Fibroblast of skin of right quadriceps (primary cell): Measurements from ENCODE around the gene RPL32.

Experiments used
- DNase-seq: peaks from one replicate; pipeline ENCODE4 v3.0.0-alpha.2; 2013

Gene RPL32

DNA sequence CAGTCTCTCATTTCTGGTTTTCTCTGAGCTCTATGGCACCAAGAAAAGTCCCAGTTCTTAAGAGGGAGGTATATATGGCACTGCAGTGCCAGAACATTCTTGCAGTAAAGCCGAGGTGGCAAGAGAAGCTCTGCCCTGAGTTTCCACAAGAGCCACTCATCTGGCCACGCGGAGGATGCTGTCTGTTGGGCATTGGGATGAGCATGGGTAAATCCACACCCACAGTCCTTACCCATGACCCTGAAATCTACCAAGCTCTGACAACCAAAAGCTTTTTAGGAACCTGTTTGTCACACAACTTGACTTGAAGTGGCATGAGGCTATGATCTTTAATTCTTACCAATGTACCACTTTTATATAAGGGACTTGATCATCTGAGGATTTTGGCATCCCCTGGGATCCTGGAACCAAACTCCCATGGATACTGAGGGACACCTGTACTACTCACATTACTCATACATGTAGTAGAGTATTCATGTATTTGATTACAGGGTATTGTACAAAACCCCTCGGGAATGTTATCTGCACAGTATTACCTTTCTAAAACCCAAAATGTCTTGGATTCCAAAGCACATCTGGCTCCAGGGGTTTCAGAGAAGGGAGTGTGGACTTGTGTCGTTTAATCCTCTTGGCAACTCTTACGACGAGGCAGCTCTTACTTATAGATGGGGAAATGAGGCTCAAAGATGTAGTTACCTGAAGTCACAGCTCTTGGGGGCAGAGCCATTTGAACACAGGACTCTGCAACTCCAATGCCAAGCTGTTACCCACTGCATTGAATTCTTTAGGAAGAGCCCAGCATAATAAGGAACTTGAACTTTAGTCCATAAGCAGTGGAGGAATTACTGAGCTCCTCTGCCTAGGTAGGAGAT, 8.8 kb downstream of the RPL32 start:
- no peak for DNase-seq

DNA sequence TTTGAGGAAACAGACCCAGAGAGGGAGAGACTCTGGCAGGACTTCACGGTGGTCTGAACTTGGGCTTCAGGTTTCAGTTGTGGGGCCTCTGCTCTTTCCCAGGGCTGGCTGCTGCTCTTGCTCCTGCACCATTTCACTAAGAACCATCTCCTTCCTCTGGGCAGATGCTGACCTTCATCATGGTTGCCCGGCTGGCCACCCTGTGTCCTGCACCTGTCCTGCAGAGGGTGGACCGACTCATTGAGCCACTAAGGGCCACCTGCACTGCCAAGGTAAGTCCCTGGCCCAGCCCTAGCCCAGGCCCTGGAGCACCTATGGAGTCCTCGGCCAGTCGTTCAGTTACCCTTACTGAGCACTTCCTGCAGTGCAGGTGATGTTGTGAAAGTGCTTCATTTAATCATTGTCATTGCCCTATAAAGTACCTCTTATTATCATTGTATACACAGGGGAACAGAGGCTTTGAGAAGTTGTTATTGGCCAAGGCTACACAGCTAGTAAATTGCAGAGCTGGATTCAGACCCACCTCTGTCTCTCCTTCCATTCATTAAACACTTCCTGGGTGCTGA, 10.0 kb downstream of the RPL32 start:
- no peak for DNase-seq

DNA sequence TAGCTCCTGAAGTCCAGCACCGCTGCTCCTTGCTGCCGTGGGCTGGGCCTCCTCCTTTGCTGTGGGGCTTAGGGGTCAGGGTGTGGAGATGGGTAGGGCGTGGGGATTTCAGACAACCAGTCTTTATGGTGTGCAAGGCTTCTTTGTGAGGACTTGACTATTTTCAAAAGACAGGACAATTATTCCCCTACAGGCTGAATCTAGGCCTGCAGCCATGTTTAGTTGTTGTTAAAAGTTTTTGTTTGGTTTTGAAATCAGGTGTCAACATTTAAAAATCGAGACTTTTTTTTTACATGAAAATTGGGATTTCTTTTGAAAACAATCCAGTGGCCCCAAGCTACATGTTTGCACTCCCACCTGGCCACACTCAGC, 10.6 kb downstream of the RPL32 start:
- no peak for DNase-seq

DNA sequence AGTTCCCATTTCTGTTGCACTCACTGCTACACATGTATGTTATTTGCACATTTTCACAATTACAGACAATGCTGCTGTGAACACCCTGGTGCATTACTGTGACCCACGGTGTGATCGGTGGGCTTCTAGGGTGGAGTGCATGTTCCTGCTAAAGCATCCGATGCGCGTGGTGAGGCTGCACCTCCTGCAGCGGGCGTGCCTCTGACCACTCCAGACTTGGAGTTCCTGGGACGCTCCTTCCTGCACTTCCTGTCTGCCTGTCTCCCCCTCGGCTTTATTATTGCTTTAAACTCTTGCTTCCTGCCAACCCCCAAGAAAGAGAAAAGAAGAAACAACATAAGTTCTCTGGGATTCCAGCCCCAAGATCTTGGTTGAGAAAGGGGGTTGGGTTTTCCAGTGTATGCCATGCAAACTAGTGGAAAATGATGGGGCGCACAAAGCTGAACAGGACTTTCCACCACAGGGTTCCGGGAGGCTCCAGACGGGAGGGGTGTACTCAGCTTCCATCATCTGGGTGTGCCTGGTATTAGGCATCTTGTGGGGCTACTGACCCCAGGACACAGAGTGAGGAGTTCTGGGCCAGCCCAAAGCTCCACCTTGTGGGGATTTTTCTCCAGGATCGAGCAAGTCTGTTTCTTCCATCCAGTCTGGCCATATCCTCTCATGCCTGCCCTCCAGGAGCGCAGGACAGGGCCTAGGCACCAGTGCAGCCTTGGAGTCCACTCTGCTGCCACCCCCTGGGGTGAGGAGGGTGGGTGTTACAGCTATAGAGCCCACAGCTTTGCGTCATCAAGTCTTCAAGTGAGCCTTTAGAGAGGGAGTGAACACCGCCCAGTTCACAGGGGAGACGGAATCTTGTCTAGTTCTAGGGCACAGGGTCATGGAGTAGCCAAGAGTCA, 11.2 kb downstream of the RPL32 start:
- DNase-seq, result no peak

DNA sequence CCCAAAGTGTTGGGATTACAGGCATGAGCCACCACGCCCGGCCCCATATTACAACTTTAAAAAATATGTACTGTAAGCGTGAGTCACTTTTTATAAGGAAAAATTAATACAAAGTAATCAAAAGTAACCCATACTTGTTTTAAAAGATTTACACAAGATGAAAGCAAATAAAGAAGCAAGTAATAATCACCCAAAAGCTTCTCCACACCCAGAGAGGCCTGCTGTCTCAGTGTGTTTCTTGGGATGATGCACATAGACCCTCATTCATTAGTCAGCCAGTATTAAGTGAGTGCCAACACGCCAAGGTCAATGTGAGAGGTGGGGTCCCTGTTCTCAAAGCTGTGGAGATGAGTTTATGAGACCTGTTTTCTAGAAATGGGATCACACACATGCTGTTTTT, 12.0 kb downstream of the RPL32 start:
- no peak for DNase-seq

DNA sequence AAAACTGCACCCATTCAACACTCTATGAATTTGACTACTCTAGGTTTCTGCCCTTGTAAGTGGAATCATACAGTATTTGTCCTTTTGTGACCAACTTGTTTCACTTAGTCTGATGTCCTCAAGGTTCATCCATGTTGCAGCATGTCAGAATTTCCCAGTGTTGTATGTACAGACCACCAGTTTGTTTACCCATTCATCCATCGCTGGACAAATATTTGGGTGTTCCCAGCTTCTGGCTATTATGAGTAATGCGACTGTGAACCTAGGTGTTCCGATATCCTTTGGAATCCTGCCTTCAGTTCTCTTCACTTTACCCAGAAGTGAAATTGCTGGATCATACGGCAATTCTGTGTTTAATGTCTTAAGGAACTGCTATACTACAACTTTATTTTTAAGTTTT, 12.6 kb downstream of the RPL32 start:
- DNase-seq, result no peak

DNA sequence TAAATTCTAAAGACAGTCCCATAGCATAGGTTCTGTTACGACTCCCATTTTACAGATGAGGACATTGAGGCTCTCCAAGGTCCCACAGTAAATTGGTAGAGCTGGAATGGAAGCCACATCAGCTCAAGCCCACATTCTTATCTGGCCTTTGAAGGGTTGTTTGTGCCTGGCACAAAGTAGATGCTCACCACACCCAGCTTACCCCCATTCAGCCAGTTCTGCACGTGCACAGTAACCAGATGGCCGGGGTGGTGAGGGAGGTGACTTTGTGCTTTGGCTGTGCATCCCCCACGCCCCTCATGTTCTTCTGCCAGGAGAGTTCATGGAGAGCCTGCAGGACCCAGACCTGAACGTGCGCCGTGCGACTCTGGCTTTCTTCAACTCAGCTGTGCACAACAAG, 16.2 kb downstream of the RPL32 start:
- DNase-seq, result no peak

DNA sequence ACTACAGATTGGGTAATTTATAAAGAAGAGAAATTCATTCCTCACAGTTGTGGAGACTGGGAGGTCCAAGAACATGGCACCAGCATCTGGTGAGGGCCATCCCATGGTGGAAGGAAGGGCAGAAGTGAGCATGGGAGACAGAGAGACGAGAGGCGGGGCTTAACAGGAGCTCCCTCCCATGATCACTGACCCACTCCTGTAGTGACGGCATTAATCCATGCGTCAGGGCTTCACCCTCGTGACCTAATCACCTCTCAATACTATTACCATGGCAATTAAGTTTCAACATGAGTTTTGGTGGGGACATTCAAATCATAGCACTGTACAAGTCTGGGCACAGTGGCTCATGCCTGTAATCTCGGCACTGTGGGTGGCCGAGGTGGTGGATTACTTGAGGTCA, 17.1 kb downstream of the RPL32 start:
- DNase-seq, result no peak

DNA sequence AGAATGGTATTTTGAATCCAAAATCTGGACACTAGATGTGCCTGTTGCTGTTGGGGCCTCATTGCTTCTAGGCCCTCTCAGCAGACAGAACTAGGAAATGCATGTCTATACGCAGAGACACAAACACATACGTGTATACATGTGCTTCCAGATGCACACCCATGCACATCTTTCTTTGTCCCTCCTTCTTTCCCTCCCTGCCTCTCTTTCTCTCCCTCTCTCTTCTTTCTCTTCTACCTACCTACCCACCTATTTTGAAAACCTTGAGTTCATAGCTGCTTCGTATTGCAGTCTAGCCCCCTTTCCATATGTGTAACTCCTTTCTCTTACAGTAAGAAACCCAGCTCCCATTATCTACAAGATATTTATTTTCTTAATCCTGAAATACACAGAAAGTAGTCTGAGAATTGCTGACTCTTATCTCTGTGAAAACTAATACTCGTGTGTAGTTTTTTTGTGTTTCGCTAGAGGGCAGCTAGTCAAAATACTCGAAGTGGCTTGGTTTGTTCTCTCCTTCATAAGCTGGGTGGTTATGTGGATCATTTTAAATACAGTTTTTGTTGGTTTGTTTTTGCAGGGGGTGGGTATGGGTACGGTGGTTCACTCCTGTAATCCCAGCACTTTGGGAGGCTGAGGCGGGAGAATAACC, 18.5 kb downstream of the RPL32 start:
- DNase-seq, result no peak

DNA sequence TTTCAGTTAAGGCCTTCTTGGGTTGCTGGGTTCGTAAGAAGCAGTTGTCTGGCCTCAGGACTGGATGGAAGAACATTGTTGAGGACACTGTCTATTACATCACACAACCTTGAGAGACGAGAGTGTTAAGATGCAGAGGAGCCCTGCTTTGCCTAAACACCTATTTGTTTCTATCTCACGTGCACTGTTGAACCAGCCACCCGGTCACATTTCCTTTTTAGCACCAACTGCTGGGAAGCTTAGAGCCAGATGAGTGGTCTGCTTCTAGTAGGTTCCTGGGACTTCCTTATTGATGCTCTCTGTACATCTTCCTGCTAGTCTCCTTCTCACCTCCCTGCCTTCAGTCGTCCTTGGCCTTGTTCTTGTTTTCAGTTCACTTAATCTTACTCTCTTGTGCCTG, 22.6 kb downstream of the RPL32 start:
- DNase-seq, result no peak

DNA sequence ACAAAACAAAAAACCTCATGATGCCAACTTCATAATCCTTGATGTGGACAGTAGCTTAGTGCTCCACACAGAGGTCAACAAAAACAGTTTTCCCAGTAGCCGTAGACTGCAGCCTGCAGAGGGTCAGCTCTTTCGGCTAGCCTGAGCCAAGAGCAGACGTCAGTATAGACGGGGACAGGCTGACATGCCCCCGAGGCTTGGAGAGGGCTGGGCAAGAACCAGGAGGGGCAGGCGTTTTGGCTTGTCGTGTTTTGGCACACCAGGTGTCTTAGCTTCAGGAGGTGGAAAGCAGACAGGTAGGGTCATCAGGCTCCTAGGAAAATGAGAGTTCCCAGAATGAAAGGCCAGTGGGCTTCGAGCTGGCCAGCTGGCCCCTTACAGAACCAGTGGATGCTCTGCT, 23.1 kb downstream of the RPL32 start:
- DNase-seq, result no peak

DNA sequence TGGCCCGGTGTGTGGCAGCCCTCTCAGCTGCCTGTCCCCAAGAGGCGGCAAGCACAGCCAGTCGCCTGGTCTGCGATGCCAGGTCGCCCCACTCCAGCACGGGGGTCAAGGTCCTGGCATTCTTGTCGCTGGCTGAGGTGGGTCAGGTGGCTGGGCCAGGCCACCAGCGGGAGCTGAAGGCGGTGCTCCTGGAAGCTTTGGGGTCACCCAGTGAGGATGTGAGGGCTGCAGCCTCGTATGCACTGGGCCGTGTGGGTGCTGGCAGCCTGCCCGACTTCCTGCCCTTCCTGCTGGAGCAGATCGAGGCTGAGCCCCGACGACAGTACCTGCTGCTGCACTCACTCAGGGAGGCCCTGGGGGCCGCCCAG, 24.0 kb downstream of the RPL32 start:
- DNase-seq, result no peak

DNA sequence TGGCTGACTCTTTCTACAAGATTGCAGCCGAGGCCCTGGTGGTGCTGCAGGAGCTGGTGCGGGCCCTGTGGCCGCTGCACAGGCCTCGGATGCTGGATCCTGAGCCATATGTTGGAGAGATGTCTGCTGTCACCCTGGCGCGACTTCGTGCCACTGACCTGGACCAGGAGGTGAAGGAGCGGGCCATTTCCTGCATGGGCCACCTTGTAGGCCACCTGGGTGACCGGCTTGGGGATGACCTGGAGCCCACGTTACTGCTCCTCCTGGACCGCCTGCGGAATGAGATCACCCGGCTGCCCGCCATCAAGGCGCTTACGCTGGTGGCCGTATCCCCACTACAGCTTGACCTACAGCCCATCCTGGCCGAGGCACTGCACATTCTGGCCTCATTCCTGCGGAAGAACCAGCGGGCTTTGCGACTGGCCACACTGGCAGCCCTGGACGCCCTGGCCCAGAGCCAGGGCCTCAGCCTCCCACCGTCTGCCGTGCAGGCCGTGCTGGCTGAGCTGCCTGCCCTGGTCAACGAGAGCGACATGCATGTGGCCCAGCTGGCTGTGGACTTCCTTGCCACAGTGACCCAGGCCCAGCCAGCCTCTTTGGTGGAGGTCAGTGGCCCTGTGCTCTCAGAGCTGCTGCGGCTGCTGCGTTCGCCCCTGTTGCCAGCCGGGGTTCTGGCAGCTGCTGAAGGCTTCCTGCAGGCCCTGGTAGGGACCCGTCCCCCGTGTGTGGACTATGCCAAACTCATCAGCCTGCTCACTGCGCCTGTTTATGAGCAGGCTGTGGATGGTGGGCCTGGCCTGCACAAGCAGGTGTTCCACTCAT, 24.6 kb downstream of the RPL32 start:
- DNase-seq, result no peak

DNA sequence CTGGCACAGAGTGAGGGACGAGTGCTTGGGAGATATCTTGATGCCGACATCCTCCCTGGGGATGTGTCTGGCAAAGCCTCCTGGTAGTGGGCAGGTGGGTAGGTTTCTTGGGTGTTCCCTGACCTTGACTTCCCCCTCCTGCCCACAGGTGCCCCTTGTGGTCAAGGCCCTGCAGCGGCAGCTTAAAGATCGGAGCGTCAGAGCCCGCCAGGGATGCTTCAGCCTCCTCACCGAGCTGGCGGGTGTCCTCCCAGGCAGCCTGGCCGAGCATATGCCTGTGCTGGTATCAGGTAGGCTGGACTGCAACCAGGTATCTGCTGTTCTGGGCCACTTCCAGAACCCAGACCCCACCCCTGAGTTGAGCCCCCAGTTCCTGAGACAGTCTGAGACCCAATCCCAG, 25.6 kb downstream of the RPL32 start:
- no peak for DNase-seq

DNA sequence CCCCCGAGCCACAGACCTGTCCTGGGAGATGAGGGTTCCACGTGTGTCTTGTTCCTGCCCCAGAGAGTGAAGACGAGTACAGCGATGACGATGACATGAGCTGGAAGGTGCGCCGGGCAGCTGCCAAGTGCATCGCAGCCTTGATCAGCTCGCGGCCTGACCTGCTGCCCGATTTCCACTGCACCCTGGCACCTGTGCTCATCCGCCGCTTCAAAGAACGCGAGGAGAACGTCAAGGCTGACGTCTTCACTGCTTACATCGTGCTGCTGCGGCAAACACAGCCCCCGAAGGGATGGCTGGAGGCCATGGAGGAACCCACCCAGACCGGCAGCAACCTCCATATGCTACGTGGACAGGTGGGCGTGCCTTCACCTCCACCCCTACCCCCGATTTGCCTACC, 26.3 kb downstream of the RPL32 start:
- DNase-seq, result no peak

DNA sequence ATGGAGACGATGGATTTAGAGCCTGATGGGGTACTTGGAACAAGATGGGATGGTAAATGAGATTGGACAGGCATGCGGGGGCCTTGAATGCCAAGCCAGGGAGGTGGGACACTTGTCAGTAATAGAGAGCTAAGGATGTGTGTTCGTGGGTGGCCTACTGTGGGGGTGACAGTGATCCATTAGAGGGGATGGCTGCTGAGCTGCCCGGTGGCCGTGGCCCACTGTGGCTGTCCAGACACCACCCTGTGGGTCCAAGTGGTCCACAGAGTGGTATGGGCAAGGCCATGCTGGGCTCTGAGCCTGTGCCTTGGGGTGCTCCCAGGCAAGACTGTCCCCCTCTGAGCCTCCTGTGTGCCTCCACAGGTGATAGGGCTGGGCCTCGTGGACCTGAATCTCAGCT, 27.4 kb downstream of the RPL32 start:
- no peak for DNase-seq

DNA sequence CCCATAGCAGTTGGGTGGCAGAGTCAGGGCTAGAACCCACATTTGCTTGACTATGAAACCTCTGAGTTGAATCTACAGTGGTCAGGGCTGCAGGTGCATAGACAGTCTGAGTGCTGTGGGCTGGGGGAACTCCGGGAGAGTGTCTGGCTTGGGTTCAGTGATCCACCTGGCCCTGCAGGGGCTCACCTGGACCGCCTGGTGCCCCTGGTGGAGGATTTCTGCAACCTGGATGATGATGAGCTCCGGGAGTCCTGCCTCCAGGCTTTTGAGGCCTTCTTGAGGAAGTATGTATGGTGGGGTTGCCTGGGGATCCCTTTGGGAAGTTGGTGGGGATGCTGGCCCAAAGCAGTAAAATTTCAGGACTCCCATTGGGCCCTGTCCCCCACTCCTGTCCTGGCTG, 28.6 kb downstream of the RPL32 start:
- DNase-seq, result no peak

DNA sequence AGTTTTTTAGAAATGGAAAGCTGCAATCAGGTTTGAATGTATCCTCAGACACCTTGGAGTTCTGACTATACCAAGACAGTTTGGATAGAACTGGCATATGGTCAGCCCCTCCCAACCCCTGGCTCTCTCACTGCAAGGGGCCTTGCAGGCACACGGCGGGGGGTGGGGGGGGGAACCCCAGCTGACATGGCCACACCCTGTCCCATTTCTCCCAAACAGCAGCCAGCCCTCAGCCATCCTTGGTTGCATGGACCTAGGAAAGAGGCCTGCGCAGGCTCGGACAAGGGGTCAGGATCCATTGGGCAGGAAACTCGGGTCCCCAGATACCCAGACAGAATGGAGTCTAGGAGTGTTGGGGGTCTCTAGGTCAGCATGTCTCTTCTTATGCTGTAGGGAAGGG, 30.4 kb downstream of the RPL32 start:
- DNase-seq, result no peak

DNA sequence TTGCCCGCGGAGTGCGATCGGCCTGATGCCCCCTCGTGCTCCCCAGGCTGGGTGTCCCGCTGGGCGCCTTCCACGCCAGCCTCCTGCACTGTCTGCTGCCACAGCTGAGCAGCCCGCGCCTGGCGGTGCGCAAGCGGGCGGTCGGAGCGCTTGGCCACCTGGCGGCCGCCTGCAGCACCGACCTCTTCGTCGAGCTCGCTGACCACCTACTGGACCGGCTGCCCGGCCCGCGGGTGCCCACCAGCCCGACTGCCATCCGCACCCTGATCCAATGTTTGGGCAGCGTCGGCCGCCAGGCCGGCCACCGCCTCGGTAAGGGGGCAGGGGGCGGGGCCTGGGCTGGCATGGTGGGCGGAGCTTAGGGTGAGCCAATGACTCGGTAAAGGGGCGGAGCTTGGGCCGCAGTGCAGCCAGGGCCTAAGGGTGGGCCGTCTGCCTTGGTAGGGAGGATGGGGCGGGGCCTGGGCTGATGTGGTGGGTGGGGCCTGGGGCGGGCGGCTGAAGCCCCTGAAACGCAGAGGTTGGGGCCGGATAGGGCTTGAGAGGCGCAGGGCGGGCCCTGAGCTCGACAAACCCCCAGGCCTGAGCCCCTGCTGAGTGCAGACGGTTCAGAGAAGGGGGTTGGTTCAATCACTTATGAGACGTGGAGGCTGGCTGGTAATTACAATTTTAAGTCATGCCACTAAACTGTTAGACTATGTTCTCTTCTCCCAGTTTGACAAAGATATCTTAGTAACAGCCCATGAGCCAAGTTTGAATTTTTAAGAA, 31.2 kb downstream of the RPL32 start:
- DNase-seq, result peak; percentile 89

DNA sequence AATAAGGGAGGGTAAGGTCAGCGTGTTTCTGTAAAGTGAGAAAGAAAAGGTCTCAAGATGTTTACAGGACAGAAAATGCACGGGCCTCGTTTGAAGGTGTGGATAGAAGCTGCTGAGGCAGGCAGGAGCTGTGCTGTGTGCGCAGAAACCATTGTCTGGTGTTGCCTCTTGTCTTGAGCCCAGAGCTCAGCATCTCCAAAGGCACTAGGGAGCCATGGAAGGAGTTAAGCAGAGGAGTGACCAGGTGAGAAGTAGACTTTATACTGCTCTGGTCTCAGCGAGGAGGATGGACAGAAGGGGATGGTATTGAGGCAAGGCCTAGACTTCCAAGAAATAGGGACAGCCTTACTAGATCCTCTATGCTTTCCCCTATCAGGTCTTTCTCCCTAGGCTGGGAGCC, 31.9 kb downstream of the RPL32 start:
- DNase-seq, result no peak

DNA sequence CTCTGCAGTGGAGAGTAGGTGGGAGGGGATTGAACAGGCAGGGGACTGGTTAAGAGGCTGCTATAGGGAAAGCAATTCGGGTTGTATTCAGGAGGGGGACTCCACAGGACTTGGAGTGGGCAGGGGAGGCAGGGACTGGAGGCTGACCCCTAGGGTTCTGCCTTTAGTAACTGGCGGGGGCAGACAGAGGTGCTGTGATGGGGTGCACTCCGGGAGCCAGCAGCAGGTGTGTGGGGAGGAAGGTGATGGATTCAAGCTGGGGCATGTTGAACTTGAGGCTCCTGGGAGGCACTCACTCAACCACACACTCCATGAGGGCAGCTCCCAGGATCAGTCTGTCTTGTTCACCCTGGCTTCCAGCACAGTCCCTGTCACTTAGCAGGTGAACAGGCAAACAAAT, 32.4 kb downstream of the RPL32 start:
- DNase-seq, result no peak

DNA sequence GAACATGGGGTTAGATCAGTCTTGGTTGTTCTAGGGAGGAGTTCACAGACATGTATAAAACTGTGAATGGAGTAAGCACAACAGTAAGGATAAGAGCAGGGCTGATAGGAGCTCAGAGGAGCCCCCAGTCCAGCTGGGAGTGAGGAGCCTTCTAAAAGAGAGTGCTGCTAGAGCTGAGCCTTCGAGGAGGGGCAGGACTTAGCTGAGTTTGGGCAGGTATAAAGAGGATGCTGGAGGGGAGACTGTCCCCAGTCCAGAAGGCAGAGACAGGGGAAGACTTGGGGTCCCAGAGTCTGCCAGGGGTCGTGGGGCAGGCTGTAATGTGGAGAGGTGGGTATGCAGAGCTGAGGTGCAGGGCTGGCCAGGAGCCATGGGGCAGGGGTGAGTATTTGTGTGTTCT, 32.8 kb downstream of the RPL32 start:
- DNase-seq, result no peak
